HCT116 (cell line): ENCODE data around the gene GP1BA. TPM values are rescaled to one million over a fixed set of nuclear protein-coding genes. Genes with fewer than 3 reads are reported as not detected.

Experiments
- ATAC-seq: fragments of 200-7000 bp; cut with Tn5 transposase; 2 replicates; pipeline ENCODE4 v1.9.1; 2020; ENCODE audit warnings: mild to moderate bottlenecking, moderate library complexity
- BruUV-seq: library from RNA; stranded (reverse); fragments of 400-500 nt; replicated peaks from 2 replicates; lab custom pipeline; 2021; lab: Mats Ljungman, UMichigan
- CTCF ChIA-PET: fragments of 300-600 bp; sonication (Branson Sonifier 250); formaldehyde crosslinking; loops from one replicate; lab custom pipeline; 2021; ENCODE audit warnings: antibody characterized with exemption; lab: Charles Lee
- POLR2A ChIA-PET: fragments of 300-600, 350-600 bp; sonication (Branson Sonifier 250); formaldehyde crosslinking; loops from one replicate; lab custom pipeline; 2021; ENCODE audit warnings: antibody characterized with exemption; lab: Charles Lee
- RAD21 ChIA-PET, 2 experiments: fragments of 300-600 bp; sonication (Branson Sonifier 250); formaldehyde crosslinking; loops; one replicate each; lab custom pipeline; 2023; ENCODE audit warnings: low total read pairs in 2 of 2; ENCODE audit not compliant: uncharacterized antibody in 2 of 2, unreplicated experiment in 2 of 2, low non-redundant PET in 1 of 2; lab: Charles Lee
- DNase-seq: peaks from one replicate; pipeline ENCODE4 v3.0.0-alpha.2; 2010; ENCODE audit warnings: low read depth, low spot score
- H2AFZ ChIP-seq: fragments of 200-600 bp; shearing (Covaris generic), sonication (generic); 2 replicates; pipeline ENCODE4 v1.6.1; 2017; ENCODE audit warnings: low read depth, mixed run types, mixed read lengths, antibody characterized with exemption, low read length; ENCODE audit not compliant: poor library complexity, severe bottlenecking
- H3K27ac ChIP-seq: 2 replicates; pipeline ENCODE4 v1.5.1; 2012; ENCODE audit warnings: low read depth, low read length
- H3K27me3 ChIP-seq: fragments of 200-600 bp; sonication (generic); 2 replicates; pipeline ENCODE4 v1.6.1; 2016; ENCODE audit warnings: mixed run types, low read length, mixed read lengths; ENCODE audit not compliant: insufficient read depth
- H3K36me3 ChIP-seq, 2 experiments: fragments of 200-500 bp in 1 of 2; fragments of 200-600 bp in 1 of 2; sonication (Bioruptor generic) in 1 of 2; sonication (generic) in 1 of 2; 2 replicates each; pipeline versions ENCODE4 v1.5.1 to v1.6.1; 2014 to 2016; ENCODE audit warnings: low read length in 2 of 2, inconsistent platforms in 1 of 2, mixed read lengths in 1 of 2, mixed run types in 1 of 2; ENCODE audit not compliant: insufficient read depth in 2 of 2, control insufficient read depth in 1 of 2
- H3K4me1 ChIP-seq, 2 experiments: fragments of 200-600 bp in 1 of 2; sonication (generic) in 1 of 2; 2 replicates each; pipeline versions ENCODE4 v1.5.1 to v1.6.1; 2012 to 2017; ENCODE audit warnings: low read length in 2 of 2, inconsistent platforms in 1 of 2, mild to moderate bottlenecking in 1 of 2, mixed read lengths in 1 of 2, mixed run types in 1 of 2, moderate library complexity in 1 of 2; ENCODE audit not compliant: insufficient read depth in 2 of 2, control insufficient read depth in 1 of 2
- H3K4me2 ChIP-seq: fragments of 200-600 bp; sonication (generic); 2 replicates; pipeline ENCODE4 v1.6.1; 2017; ENCODE audit warnings: mixed run types, low read length, mixed read lengths
- H3K4me3 ChIP-seq, 2 experiments: fragments of 200-600 bp in 1 of 2; sonication (generic) in 1 of 2; replicated peaks in 1 of 2; 2 replicates each; pipeline ENCODE4 v1.5.1; 2011 to 2016; ENCODE audit warnings: low read length in 2 of 2, control low read depth in 1 of 2, low read depth in 1 of 2, mild to moderate bottlenecking in 1 of 2, mixed read lengths in 1 of 2, mixed run types in 1 of 2
- H3K79me2 ChIP-seq: fragments of 200-600 bp; sonication (generic); 2 replicates; pipeline ENCODE4 v1.6.1; 2017; ENCODE audit warnings: mild to moderate bottlenecking, mixed run types, low read length, moderate library complexity, mixed read lengths; ENCODE audit not compliant: insufficient read depth
- H3K9ac ChIP-seq: fragments of 200-600 bp; sonication (generic); 2 replicates; pipeline ENCODE4 v1.6.1; 2016; ENCODE audit warnings: low read length, mixed read lengths
- H3K9me2 ChIP-seq: fragments of 200-600 bp; sonication (generic), shearing (Covaris generic); 2 replicates; pipeline ENCODE4 v1.6.1; 2017; ENCODE audit warnings: mixed run types, mild to moderate bottlenecking, moderate library complexity; ENCODE audit not compliant: insufficient read depth
- H3K9me3 ChIP-seq, 2 experiments: fragments of 200-500 bp in 1 of 2; fragments of 200-600 bp in 1 of 2; sonication (Bioruptor generic) in 1 of 2; sonication (generic) in 1 of 2; 2 replicates each; pipeline ENCODE4 v1.6.1; 2014 to 2017; ENCODE audit warnings: low read length in 2 of 2, mixed read lengths in 2 of 2, inconsistent platforms in 1 of 2, low read depth in 1 of 2, mild to moderate bottlenecking in 1 of 2, mixed run types in 1 of 2, moderate library complexity in 1 of 2; ENCODE audit not compliant: control insufficient read depth in 1 of 2, insufficient read depth in 1 of 2
- H4K20me1 ChIP-seq: fragments of 200-600 bp; sonication (generic), shearing (Covaris generic); 2 replicates; pipeline ENCODE4 v1.6.1; 2017; ENCODE audit warnings: mixed run types, mild to moderate bottlenecking, moderate library complexity; ENCODE audit not compliant: insufficient read depth
- ATF3 ChIP-seq: IDR thresholded peaks from 2 replicates; pipeline ENCODE4 v1.6.1; 2012
- CBX3 ChIP-seq: IDR thresholded peaks from 2 replicates; pipeline ENCODE4 v1.6.1; 2012; ENCODE audit warnings: low read depth
- CEBPB ChIP-seq: IDR thresholded peaks from 2 replicates; pipeline ENCODE4 v1.6.1; 2012; ENCODE audit warnings: low read depth
- EGR1 ChIP-seq: IDR thresholded peaks from 2 replicates; pipeline ENCODE4 v1.6.1; 2012; ENCODE audit warnings: low read depth
- ELF1 ChIP-seq: IDR thresholded peaks from 2 replicates; pipeline ENCODE4 v1.6.1; 2012; ENCODE audit warnings: low read depth, borderline replicate concordance
- EZH2phosphoT487 ChIP-seq: fragments of 200-600 bp; IDR thresholded peaks from 2 replicates; pipeline ENCODE4 v1.6.1; 2018; ENCODE audit warnings: antibody characterized with exemption, borderline replicate concordance
- FOSL1 ChIP-seq: IDR thresholded peaks from 2 replicates; pipeline ENCODE4 v1.6.1; 2012; ENCODE audit warnings: low read depth
- JUND ChIP-seq: IDR thresholded peaks from 2 replicates; pipeline ENCODE4 v1.6.1; 2012
- MAX ChIP-seq: IDR thresholded peaks from 2 replicates; pipeline ENCODE4 v1.6.1; 2012
- POLR2AphosphoS5 ChIP-seq: IDR thresholded peaks from 2 replicates; pipeline ENCODE4 v1.6.1; 2011; ENCODE audit warnings: mild to moderate bottlenecking, low read depth, low read length, moderate library complexity
- RAD21 ChIP-seq: IDR thresholded peaks from 2 replicates; pipeline ENCODE4 v1.6.1; 2012; ENCODE audit warnings: low read depth, mild to moderate bottlenecking
- REST ChIP-seq: IDR thresholded peaks from 2 replicates; pipeline ENCODE4 v1.6.1; 2012; ENCODE audit warnings: low read depth
- SRF ChIP-seq: IDR thresholded peaks from 2 replicates; pipeline ENCODE4 v1.6.1; 2012; ENCODE audit warnings: low read depth
- TCF7L2 ChIP-seq: IDR thresholded peaks from 2 replicates; pipeline ENCODE4 v1.7.0; 2011; ENCODE audit warnings: borderline replicate concordance, inconsistent platforms; ENCODE audit not compliant: insufficient read depth, insufficient read length; ENCODE audit errors: extremely low read depth
- ZFX ChIP-seq: fragments of 450-650 bp; IDR thresholded peaks from 2 replicates; pipeline ENCODE4 v1.6.1; 2017
- ZNF274 ChIP-seq: fragments of 200-500 bp; sonication (Bioruptor generic); IDR thresholded peaks from 2 replicates; pipeline ENCODE4 v1.6.1; 2014; ENCODE audit warnings: mild to moderate bottlenecking, low read depth, low read length, inconsistent platforms
- intact Hi-C: fragments of 100-400 bp; cut with micrococcal nuclease; formaldehyde crosslinking; loops from 2 replicates; pipeline ENCODE4 v1.10.0; 2022
- total RNA-seq: library from RNA; stranded (reverse); gene quantifications from one replicate; pipeline ENCODE4 v1.2.1, GENCODE V29; 2021; ENCODE audit not compliant: unreplicated experiment

The GP1BA gene
- total RNA-seq, 1 experiment from 2014 or later: not detected

- no peak for ATAC-seq
- CTCF ChIA-PET: no interaction called here
- Histone ChIP-seq H3K79me2 (no peaks in the 10 kb centered on the region), H3K9me3 (no peaks in the 10 kb centered on the region), H3K4me2 (no peak overlapping the region), H3K9ac (no peak overlapping the region), H3K9me2 (no peaks in the 10 kb centered on the region), H3K4me1 (no peaks in the 10 kb centered on the region), H4K20me1 (no peaks in the 10 kb centered on the region), H3K4me3 (no peak overlapping the region), H3K36me3 (peaks cover 23 to 36% of the 10 kb centered on the region in 2 experiments), H3K27ac (no peak overlapping the region), H3K27me3 (no peaks in the 10 kb centered on the region), H2AFZ (no peak overlapping the region)
- intact Hi-C loops: no loop called here
- BruUV-seq: no TSS peak
- POLR2A ChIA-PET: no interaction called here
- RAD21 ChIA-PET: no interaction called here
- no peak for DNase-seq
- TF ChIP-seq EGR1: no peak
- TF ChIP-seq FOSL1: no peak
- TF ChIP-seq SRF: no peak
- TF ChIP-seq JUND: no peak
- no peak for TF ChIP-seq CBX3
- TF ChIP-seq EZH2phosphoT487: no peak
- TF ChIP-seq ZNF274: no peak
- TF ChIP-seq CEBPB: no peak
- no peak for TF ChIP-seq TCF7L2
- no peak for TF ChIP-seq ELF1
- TF ChIP-seq REST: no peak
- TF ChIP-seq RAD21: no peak
- TF ChIP-seq POLR2AphosphoS5: no peak
- no peak for TF ChIP-seq MAX
- no peak for TF ChIP-seq ZFX
- TF ChIP-seq ATF3: no peak
These were observed 38.1 kb upstream of the GP1BA start for GRCh38 chr17:4893721-4894560.
